IMR-90 (cell line): ENCODE data around the gene NALCN. TPM values are rescaled to one million over a fixed set of nuclear protein-coding genes. Genes with fewer than 3 reads are reported as not detected.

ENCODE experiments used
- ATAC-seq: fragments of 200-7000 bp; cut with Tn5 transposase; 2 replicates; pipeline ENCODE4 v1.9.1; 2020; ENCODE audit warnings: low read depth, mild to moderate bottlenecking, moderate library complexity
- BruUV-seq: library from RNA; stranded (reverse); fragments of 400-500 nt; replicated peaks from 2 replicates; lab custom pipeline; 2021; lab: Mats Ljungman, UMichigan
- CTCF ChIA-PET: fragments of 300-600 bp; formaldehyde crosslinking; extraction: SDS; loops from one replicate; lab custom pipeline; 2021; ENCODE audit warnings: antibody characterized with exemption; lab: Yijun Ruan, JAX
- POLR2A ChIA-PET: fragments of 300-600 bp; sonication (Branson Sonifier 250); formaldehyde crosslinking; loops from one replicate; lab custom pipeline; 2022; ENCODE audit warnings: antibody characterized with exemption; ENCODE audit not compliant: unreplicated experiment; lab: Charles Lee
- DNase-seq: peaks from one replicate; pipeline ENCODE4 v3.0.0; 2013
- H2AFZ ChIP-seq: replicated peaks from 2 replicates; pipeline ENCODE3; 2013; ENCODE audit warnings: low read length, mild to moderate bottlenecking; ENCODE audit not compliant: poor library complexity
- H2AK5ac ChIP-seq: 2 replicates; pipeline ENCODE4 v1.6.1; 2013; ENCODE audit warnings: low read depth, low read length, inconsistent platforms
- H2AK9ac ChIP-seq: replicated peaks from 2 replicates; pipeline ENCODE3; 2013; ENCODE audit warnings: mild to moderate bottlenecking, low read depth, low read length, moderate library complexity; ENCODE audit not compliant: poor library complexity
- H2BK120ac ChIP-seq: 2 replicates; pipeline ENCODE4 v1.6.1; 2013; ENCODE audit warnings: low read depth, low read length, inconsistent platforms
- H2BK15ac ChIP-seq: 3 replicates; pipeline ENCODE4 v1.6.1; 2013; ENCODE audit warnings: low read depth, low read length, inconsistent platforms
- H2BK20ac ChIP-seq: 2 replicates; pipeline ENCODE4 v1.6.1; 2013; ENCODE audit warnings: low read depth, mild to moderate bottlenecking, inconsistent platforms, low read length, moderate library complexity
- H2BK5ac ChIP-seq: 2 replicates; pipeline ENCODE4 v1.6.1; 2013; ENCODE audit warnings: mild to moderate bottlenecking, low read depth, low read length, inconsistent platforms; ENCODE audit not compliant: poor library complexity, severe bottlenecking
- H3K14ac ChIP-seq: replicated peaks from 2 replicates; pipeline ENCODE4 v1.6.1; 2013; ENCODE audit warnings: low read depth, low read length, inconsistent platforms
- H3K18ac ChIP-seq: 2 replicates; pipeline ENCODE4 v1.6.1; 2013; ENCODE audit warnings: low read depth, low read length, control low read depth
- H3K23ac ChIP-seq: 2 replicates; pipeline ENCODE4 v1.6.1; 2013; ENCODE audit warnings: low read depth, low read length, inconsistent platforms
- H3K27ac ChIP-seq: 2 replicates; pipeline ENCODE4 v1.5.1; 2013; ENCODE audit warnings: mild to moderate bottlenecking, control low read depth, low read length; ENCODE audit not compliant: insufficient read depth
- H3K27me3 ChIP-seq: 2 replicates; pipeline ENCODE4 v1.6.1; 2013; ENCODE audit warnings: low read length; ENCODE audit not compliant: control insufficient read depth, insufficient read depth
- H3K36me3 ChIP-seq: 2 replicates; pipeline ENCODE4 v1.6.1; 2013; ENCODE audit warnings: low read length, mixed read lengths; ENCODE audit not compliant: control insufficient read depth, insufficient read depth
- H3K4ac ChIP-seq: 2 replicates; pipeline ENCODE4 v1.6.1; 2013; ENCODE audit warnings: low read depth, low read length, inconsistent platforms
- H3K4me1 ChIP-seq: 2 replicates; pipeline ENCODE4 v1.6.1; 2013; ENCODE audit warnings: low read length, mixed read lengths; ENCODE audit not compliant: control insufficient read depth, insufficient read depth
- H3K4me2 ChIP-seq: 2 replicates; pipeline ENCODE4 v1.6.1; 2013; ENCODE audit warnings: low read depth, mild to moderate bottlenecking, control low read depth, low read length, moderate library complexity
- H3K4me3 ChIP-seq: 2 replicates; pipeline ENCODE4 v1.5.1; 2013; ENCODE audit warnings: low read depth, mild to moderate bottlenecking, control low read depth, low read length, moderate library complexity; ENCODE audit not compliant: insufficient read depth
- H3K56ac ChIP-seq: 2 replicates; pipeline ENCODE4 v1.6.1; 2013; ENCODE audit warnings: low read length, inconsistent platforms; ENCODE audit not compliant: insufficient read depth; ENCODE audit errors: extremely low read depth
- H3K79me1 ChIP-seq, 2 experiments: 2 replicates each; pipeline ENCODE4 v1.6.1; 2013; ENCODE audit warnings: low read length in 2 of 2, inconsistent platforms in 1 of 2, low read depth in 1 of 2
- H3K9ac ChIP-seq: 2 replicates; pipeline ENCODE4 v1.6.1; 2013; ENCODE audit warnings: low read depth, low read length, control low read depth
- H3K9me1 ChIP-seq: 2 replicates; pipeline ENCODE4 v1.6.1; 2013; ENCODE audit warnings: low read length, inconsistent platforms; ENCODE audit not compliant: insufficient read depth
- H3K9me3 ChIP-seq: 2 replicates; pipeline ENCODE4 v1.6.1; 2013; ENCODE audit warnings: low read length; ENCODE audit not compliant: control insufficient read depth, insufficient read depth
- H4K20me1 ChIP-seq: 2 replicates; pipeline ENCODE4 v1.6.1; 2013; ENCODE audit warnings: low read length, inconsistent platforms; ENCODE audit not compliant: insufficient read depth
- H4K5ac ChIP-seq: 2 replicates; pipeline ENCODE4 v1.6.1; 2013; ENCODE audit warnings: mild to moderate bottlenecking, low read depth, low read length, control low read depth
- H4K8ac ChIP-seq, 2 experiments: 2 replicates each; pipeline ENCODE4 v1.6.1; 2013; ENCODE audit warnings: low read depth in 2 of 2, low read length in 2 of 2, control low read depth in 1 of 2, inconsistent platforms in 1 of 2
- H4K91ac ChIP-seq: 2 replicates; pipeline ENCODE4 v1.6.1; 2013; ENCODE audit warnings: low read depth, low read length, inconsistent platforms; ENCODE audit not compliant: insufficient read depth
- BHLHE40 ChIP-seq: fragments of 150-350 bp; IDR thresholded peaks from 2 replicates; pipeline ENCODE4 v1.6.1; 2016; ENCODE audit warnings: mild to moderate bottlenecking, low read depth, low read length
- CTCF ChIP-seq: conservative IDR thresholded peaks from 2 replicates; pipeline ENCODE4 v1.5.1; 2012; ENCODE audit warnings: mild to moderate bottlenecking, low read depth, low read length, improper control_type of control experiment
- ELK1 ChIP-seq: fragments of 150-350 bp; IDR thresholded peaks from 2 replicates; pipeline ENCODE4 v1.6.1; 2016; ENCODE audit warnings: low read depth, mild to moderate bottlenecking, low read length, moderate library complexity, borderline replicate concordance
- FOS ChIP-seq: fragments of 150-350 bp; IDR thresholded peaks from 2 replicates; pipeline ENCODE4 v1.6.1; 2016; ENCODE audit warnings: low read depth, low read length
- MAZ ChIP-seq: IDR thresholded peaks from 2 replicates; pipeline ENCODE4 v1.6.1; 2012; ENCODE audit warnings: low read depth, mild to moderate bottlenecking, low read length, improper control_type of control experiment, moderate library complexity, borderline replicate concordance
- RCOR1 ChIP-seq: IDR thresholded peaks from 2 replicates; pipeline ENCODE4 v1.6.1; 2012; ENCODE audit warnings: mild to moderate bottlenecking, low read length, improper control_type of control experiment; ENCODE audit not compliant: insufficient replicate concordance
- SMC3 ChIP-seq: fragments of 150-350 bp; IDR thresholded peaks from 2 replicates; pipeline ENCODE4 v1.6.1; 2016; ENCODE audit warnings: low read depth, mild to moderate bottlenecking, antibody characterized with exemption, low read length, moderate library complexity
- WGBS, 2 experiments: methylation state at CpG; one replicate each; pipeline versions ENCODE4 v1.1.5 to v1.1.7; 2013; ENCODE audit warnings: missing lambda C conversion rate in 2 of 2; ENCODE audit not compliant: insufficient read length in 1 of 2; ENCODE audit errors: extremely low coverage in 2 of 2; 5-methylcytosine and 5-hydroxymethylcytosine counted together
- dilution Hi-C: fragments of 300-500 bp; cut with HindIII; formaldehyde crosslinking; loops from one replicate; pipeline ENCODE4 v1.14.3; 2018; ENCODE audit warnings: low sequenced_read_pairs; ENCODE audit not compliant: unreplicated experiment
- in situ Hi-C: fragments of 300-500 bp; cut with MboI; formaldehyde crosslinking; loops from 3 replicates; pipeline ENCODE4 v1.14.3; 2019; ENCODE audit warnings: low sequenced_read_pairs, inconsistent platforms, mixed read lengths
- intact Hi-C: fragments of 100-400 bp; cut with micrococcal nuclease; formaldehyde crosslinking; loops from 2 replicates; pipeline ENCODE4 v1.10.0; 2022
- polyA plus RNA-seq, 3 experiments: library from polyadenylated mRNA; depleted of rRNA; stranded (reverse); fragments of >200 nt; gene quantifications; 2 replicates each; pipeline ENCODE4 v1.2.3, GENCODE V29; 2012; ENCODE audit warnings: low replicate concordance in 1 of 3
- total RNA-seq: library from RNA; depleted of rRNA; stranded (reverse); fragments of >200 nt; gene quantifications from 2 replicates; pipeline ENCODE4 v1.2.3, GENCODE V29; 2012
- TF ChIP-seq, protein P1 (sequence below): fragments of 150-350 bp; IDR thresholded peaks from 2 replicates; pipeline ENCODE4 v1.6.1; 2017; ENCODE audit warnings: mild to moderate bottlenecking, antibody characterized with exemption, low read length, low read depth

NALCN gene
- total and polyA plus RNA-seq, 2 of the 4 experiments (the other 2 are of a cell fraction), result 2.9 to 4.8 TPM

DNA sequence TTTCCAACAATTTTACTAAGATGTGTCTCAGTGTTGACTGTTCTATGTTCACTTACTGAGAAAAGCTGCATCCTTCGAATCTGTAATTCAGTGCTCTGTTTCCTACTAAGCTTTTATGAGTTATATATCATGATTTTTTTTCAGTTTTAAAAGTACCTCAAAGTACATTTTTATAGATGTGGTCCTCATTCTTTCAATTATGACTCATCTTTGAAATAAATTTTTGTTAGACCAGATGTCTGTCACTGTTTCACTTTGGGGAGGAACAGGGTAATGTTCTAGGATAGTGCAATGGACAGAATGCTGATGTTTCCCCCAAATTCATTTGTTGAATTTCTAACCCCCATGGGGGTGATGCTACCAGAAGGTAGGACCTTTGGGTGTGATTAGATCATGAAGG lies 74.8 kb downstream of the NALCN start:
- H2AK9ac ChIP-seq, result no peak overlapping the region
- H2BK120ac ChIP-seq, result no peak overlapping the region
- H3K4ac ChIP-seq, result no peak overlapping the region
- in situ Hi-C loops (no loop called here), dilution Hi-C loops (no loop called here), intact Hi-C loops (loop anchor here (5.0 kb wide), 1 partner anchor 36 kb away; no protein-coding TSS in a partner anchor)
- no peak overlapping the region for H3K18ac ChIP-seq
- no peak overlapping the region for H3K4me3 ChIP-seq
- H4K8ac ChIP-seq, result no peak overlapping the region; a peak in 1 of 4 replicates
- no peak overlapping the region for H3K14ac ChIP-seq
- TF ChIP-seq BHLHE40, result no peak
- no peak for TF ChIP-seq SMC3
- TF ChIP-seq, protein P1, sequence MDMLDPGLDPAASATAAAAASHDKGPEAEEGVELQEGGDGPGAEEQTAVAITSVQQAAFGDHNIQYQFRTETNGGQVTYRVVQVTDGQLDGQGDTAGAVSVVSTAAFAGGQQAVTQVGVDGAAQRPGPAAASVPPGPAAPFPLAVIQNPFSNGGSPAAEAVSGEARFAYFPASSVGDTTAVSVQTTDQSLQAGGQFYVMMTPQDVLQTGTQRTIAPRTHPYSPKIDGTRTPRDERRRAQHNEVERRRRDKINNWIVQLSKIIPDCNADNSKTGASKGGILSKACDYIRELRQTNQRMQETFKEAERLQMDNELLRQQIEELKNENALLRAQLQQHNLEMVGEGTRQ, result no peak
- no peak for TF ChIP-seq ELK1
- peak; percentile 22; the same call in 1 of the 2 replicates for TF ChIP-seq FOS
- TF ChIP-seq RCOR1, result no peak
- no peak for TF ChIP-seq MAZ
- TF ChIP-seq CTCF, result no peak
- H2AFZ ChIP-seq, result no peak overlapping the region
- H2BK15ac ChIP-seq, result no peak overlapping the region; the same call in 2 of the 3 replicates
- no peak overlapping the region for H3K56ac ChIP-seq
- no peaks in the 10 kb centered on the region for H4K20me1 ChIP-seq
- H3K27me3 ChIP-seq, result no peaks in the 10 kb centered on the region
- H4K91ac ChIP-seq, result no peak overlapping the region
- no peak overlapping the region for H3K4me2 ChIP-seq
- no peak; the same call in 1 of the 2 replicates for ATAC-seq
- BruUV-seq, result no TSS peak
- H2AK5ac ChIP-seq, result no peak overlapping the region
- no peak overlapping the region for H4K5ac ChIP-seq
- H3K79me1 ChIP-seq, result no peaks in the 10 kb centered on the region
- H3K4me1 ChIP-seq, result no peaks in the 10 kb centered on the region
- CTCF ChIA-PET, result no interaction called here
- H3K27ac ChIP-seq, result no peak overlapping the region
- POLR2A ChIA-PET, result no interaction called here
- no CpG with 5 or more reads among the region's 1 CpG for whole genome bisulfite sequencing, 2 experiments
- H3K9me3 ChIP-seq, result peaks cover 1% of the 10 kb centered on the region; the same call in 1 of the 2 replicates
- no peaks in the 10 kb centered on the region for H3K9me1 ChIP-seq
- H3K9ac ChIP-seq, result no peak overlapping the region
- H2BK20ac ChIP-seq, result peak overlapping the region; percentile 20; the same call in 1 of the 2 replicates
- H3K36me3 ChIP-seq, result no peaks in the 10 kb centered on the region
- no peak overlapping the region for H3K23ac ChIP-seq
- H2BK5ac ChIP-seq, result no peak overlapping the region
- DNase-seq, result peak; percentile 12
